Measurements from ENCODE around the gene ZNF184. TPM values are rescaled to one million over a fixed set of nuclear protein-coding genes. Genes with fewer than 3 reads are reported as not detected.

The ZNF184 gene
- total and polyA plus RNA-seq, 9 of the 15 experiments (the other 6 are each of a cell fraction or from before 2014, with no cell fraction given), result 7.6 to 22.2 (median 12.8) TPM

GRCh38 chr6:27474672-27475071 is 1.8 kb upstream of the ZNF184 start:
- 58% methylated on average over 3 of the region's 3 CpGs for WGBS (ENCODE audit: insufficient coverage, low coverage, missing lambda C conversion rate)
- no peak overlapping the region for H3K27ac ChIP-seq (ENCODE audit: extremely low read depth, low read depth, low read length)
- ATAC-seq (no peak), FAIRE-seq (no peak), DNase-seq (ENCODE audit: extremely low read depth in 1 of 4, low spot score in 3 of 4) (no peak)
- peaks cover 3% of the 10 kb centered on the region; the same call in 2 of the 3 replicates for H3K36me3 ChIP-seq (ENCODE audit: control insufficient read depth, insufficient read depth, low read length)
- no peak overlapping the region for H3K4me3 ChIP-seq
- H3K4me2 ChIP-seq (ENCODE audit: insufficient read depth, low read length), result no peak overlapping the region
- H3K27me3 ChIP-seq (ENCODE audit: control insufficient read depth in 2 of 2, insufficient read depth in 2 of 2, low read length in 2 of 2), result no peaks in the 10 kb centered on the region
- no TSS peak for BruUV-seq (replicated peaks)
- H4K20me1 ChIP-seq (replicated peaks; ENCODE audit: control insufficient read depth, insufficient read depth, low read length), result no peaks in the 10 kb centered on the region
- no peak overlapping the region for H3K9ac ChIP-seq (ENCODE audit: insufficient read depth in 1 of 2, low read depth in 2 of 2, low read length in 2 of 2)
- CTCF ChIA-PET (ENCODE audit: low intra/inter-chr PET ratio), result no interaction called here
- in situ Hi-C loops (cut with MboI) (no loop called here), intact Hi-C loops (cut with micrococcal nuclease) (loop anchor here (5.0 to 10.0 kb wide), 2 partner anchors 133 to 920 kb away; no protein-coding TSS in a partner anchor)
- TF ChIP-seq ZFP36 (IDR thresholded peaks at IDR 0.05; ENCODE audit: low read depth, low read length, partially characterized antibody) (peak; percentile 84), RBM25 (IDR thresholded peaks at IDR 0.05; ENCODE audit: low read depth, low read length, severe bottlenecking) (peak; percentile 84), CREB1 (IDR thresholded peaks at IDR 0.05) (no peak), CREB1 (CRISPR knock-in tag; IDR thresholded peaks at IDR 0.05) (no peak), ZNF407 (IDR thresholded peaks at IDR 0.05; ENCODE audit: low read depth) (peak; percentile 60), NR2C2 (CRISPR knock-in tag; IDR thresholded peaks at IDR 0.05) (no peak), NR2C2 (tag; IDR thresholded peaks at IDR 0.05) (no peak)
- H3K79me2 ChIP-seq (ENCODE audit: control insufficient read depth, insufficient read depth, low read length), result peaks cover 37% of the 10 kb centered on the region
- H2AFZ ChIP-seq (ENCODE audit: low read depth, low read length), result no peak overlapping the region
- POLR2A ChIA-PET, result no interaction called here
- peaks cover 10 to 12% of the 10 kb centered on the region in 2 experiments; a peak in 4 of 5 replicates for H3K4me1 ChIP-seq (replicated peaks in 1 of 2; ENCODE audit: control insufficient read depth in 2 of 2, insufficient read depth in 2 of 2, low read length in 2 of 2)
- H3K9me1 ChIP-seq (ENCODE audit: control insufficient read depth, insufficient read depth, low read length), result no peaks in the 10 kb centered on the region
- no peaks in the 10 kb centered on the region for H3K9me3 ChIP-seq (replicated peaks; ENCODE audit: control insufficient read depth, insufficient read depth, low read depth, low read length)

All from K562 (cell line).